Measurements from ENCODE around the gene AKAP8L. TPM values are rescaled to one million over a fixed set of nuclear protein-coding genes. Genes with fewer than 3 reads are reported as not detected.

Gene AKAP8L
- total RNA-seq: 100 to 1,000 TPM; 112 to 329 (median 172) TPM

GRCh38 chr19:15418579-15419412, at the start of gene AKAP8L:
TSS of gene AKAP8L (minus strand) at chr19:15418988. CDS start at chr19:15418923, 65 bp downstream.
- Histone ChIP-seq H3K9me3 (no peaks in the 10 kb centered on the region), H3K4me1 (peaks cover 12 to 44% (median 22%) of the 10 kb centered on the region in 4 donors), H3K27ac (peak within 1 kb of the TSS; percentile 86 to 93 (median 91)), H3K36me3 (peaks cover 0 to 13% (median 10%) of the 10 kb centered on the region in 4 donors), H3K27me3 (no peaks in the 10 kb centered on the region), H3K4me3 (peak within 1 kb of the TSS; percentile 68 to 94 (median 80))
- TF ChIP-seq EP300 (IDR thresholded peaks at IDR 0.05; ENCODE audit: low read depth): no peak
- peak; percentile 86 to 93 (median 92) for TF ChIP-seq POLR2AphosphoS5 (IDR thresholded peaks at IDR 0.05)
- TF ChIP-seq CTCF (IDR thresholded peaks at IDR 0.05): peak; percentile 47 to 89 (median 63)
- TF ChIP-seq POLR2A (IDR thresholded peaks at IDR 0.05): peak; percentile 88
- peak; percentile 99 for DNase-seq
- 0% methylated on average over 20 of the region's 61 CpGs; no CpG with 5 or more reads in 1 of the 2 donors for WGBS, 2 donors (ENCODE audit: low coverage in 1 of 2)
- intact Hi-C loops (cut with DNase I; ENCODE audit: low total_unique reads) (no loop called here), in situ Hi-C loops (cut with MboI; ENCODE audit: low pct_ligation_motif_present in 1 of 4, low pct_unique_long_range_greater_than_20kb in 1 of 4, low sequenced_read_pairs in 3 of 4) (loop anchor here in 1 of 4 donors (10.0 kb wide), 1 partner anchor 136 kb away; no protein-coding TSS in a partner anchor)

GRCh38 chr19:15467734-15468214, 49.0 kb upstream of the AKAP8L start:
- no peaks in the 10 kb centered on the region for H3K9me3 ChIP-seq
- intact Hi-C loops (cut with DNase I; ENCODE audit: low total_unique reads): no loop called here
- no peak for DNase-seq
- H3K27me3 ChIP-seq: peaks cover 64% of the 10 kb centered on the region
- WGBS, 2 donors (ENCODE audit: low coverage in 1 of 2): 63 to 73% methylated on average over 4 to 6 of the region's 6 CpGs
- peak overlapping the region in 1 of 4 donors; percentile 30 for H3K27ac ChIP-seq
- TF ChIP-seq POLR2AphosphoS5 (IDR thresholded peaks at IDR 0.05): no peak
- TF ChIP-seq CTCF (IDR thresholded peaks at IDR 0.05): no peak
- no peak for TF ChIP-seq EP300 (IDR thresholded peaks at IDR 0.05; ENCODE audit: low read depth)
- no peak for TF ChIP-seq POLR2A (IDR thresholded peaks at IDR 0.05)
- in situ Hi-C loops (cut with MboI; ENCODE audit: low pct_ligation_motif_present in 1 of 4, low pct_unique_long_range_greater_than_20kb in 1 of 4, low sequenced_read_pairs in 3 of 4): no loop called here
- H3K36me3 ChIP-seq: no peaks in the 10 kb centered on the region
- H3K4me1 ChIP-seq: peaks cover 0 to 21% (median 9%) of the 10 kb centered on the region in 4 donors
- H3K4me3 ChIP-seq: no peak overlapping the region

- Histone ChIP-seq H3K4me3 (no peak overlapping the region), H3K27me3 (peaks cover 59% of the 10 kb centered on the region), H3K4me1 (peaks cover 0 to 21% (median 9%) of the 10 kb centered on the region in 4 donors), H3K36me3 (no peaks in the 10 kb centered on the region), H3K9me3 (no peaks in the 10 kb centered on the region), H3K27ac (peak overlapping the region in 3 of 4 donors; percentile 21 to 31 (median 30))
- 36 to 44% methylated on average over 1 to 8 of the region's 8 CpGs for WGBS, 2 donors (ENCODE audit: low coverage in 1 of 2)
- in situ Hi-C loops (cut with MboI; ENCODE audit: low pct_ligation_motif_present in 1 of 4, low pct_unique_long_range_greater_than_20kb in 1 of 4, low sequenced_read_pairs in 3 of 4): no loop called here
- DNase-seq: peak; percentile 23
- intact Hi-C loops (cut with DNase I; ENCODE audit: low total_unique reads): no loop called here
- TF ChIP-seq EP300 (IDR thresholded peaks at IDR 0.05; ENCODE audit: low read depth) (no peak), POLR2AphosphoS5 (IDR thresholded peaks at IDR 0.05) (no peak), CTCF (IDR thresholded peaks at IDR 0.05) (no peak), POLR2A (IDR thresholded peaks at IDR 0.05) (no peak)
Measured at GRCh38 chr19:15466851-15467733, 48.3 kb upstream of the AKAP8L start.

Data from transverse colon (tissue), 4 donors.